Prostate gland (tissue), 2 donors: ENCODE measurements around the gene ANXA9. TPM values are rescaled to one million over a fixed set of nuclear protein-coding genes. Genes with fewer than 3 reads are reported as not detected.

Experiments
- DNase-seq: peaks from one replicate; pipeline ENCODE4 v3.0.0-alpha.2; 2019; ENCODE audit warnings: low spot score
- H3K27ac ChIP-seq, 2 donors: fragments of 200-600 bp; sonication (generic); 2 replicates each; pipeline ENCODE4 v1.5.1; 2017 to 2019
- H3K27me3 ChIP-seq: fragments of 200-600 bp; sonication (generic); replicated peaks from 2 replicates; pipeline ENCODE4 v1.5.1; 2019; ENCODE audit not compliant: insufficient read depth
- H3K36me3 ChIP-seq, 2 donors: fragments of 200-600 bp; sonication (generic); 1 replicate in 1 of 2; 2 replicates in 1 of 2; pipeline versions ENCODE4 v1.5.1 to v1.8.1; 2017 to 2019
- H3K4me1 ChIP-seq: fragments of 200-600 bp; sonication (generic); replicated peaks from 2 replicates; pipeline ENCODE4 v1.5.1; 2019
- H3K4me3 ChIP-seq, 2 donors: fragments of 200-600 bp; sonication (generic); 2 replicates each; pipeline ENCODE4 v1.5.1; 2017 to 2019
- H3K9me3 ChIP-seq: fragments of 200-600 bp; sonication (generic); 2 replicates; pipeline ENCODE4 v1.5.1; 2017
- POLR2A ChIP-seq: fragments of 450-650 bp; IDR thresholded peaks from one replicate; pipeline ENCODE4 v1.6.1; 2016; ENCODE audit warnings: antibody characterized with exemption, mild to moderate bottlenecking
- POLR2AphosphoS5 ChIP-seq: sonication (generic); formaldehyde crosslinking; IDR thresholded peaks from one replicate; pipeline ENCODE4 v1.6.1; 2017; ENCODE audit warnings: antibody characterized with exemption
- WGBS: methylation state at CpG from one replicate; pipeline ENCODE4 v1.1.5; 2018; 5-methylcytosine and 5-hydroxymethylcytosine counted together
- intact Hi-C: fragments of 100-400 bp; cut with DNase I; formaldehyde crosslinking; loops from one replicate; pipeline ENCODE4 v1.14.2; 2022
- small RNA-seq, 2 donors: library from RNA; depleted of rRNA; stranded (forward); fragments of <200 nt; gene quantifications; one replicate each; pipeline ENCODE3, GENCODE V24; 2016
- total RNA-seq, 2 donors: library from RNA; depleted of rRNA; stranded (reverse); fragments of >200 nt; gene quantifications; one replicate each; pipeline ENCODE4 v1.1.0, GENCODE V29; 2016
- TF ChIP-seq, protein P1 (sequence below), 4 experiments: fragments of 200-600 bp in 2 of 4; fragments of 450-650 bp in 2 of 4; sonication (generic) in 2 of 4; IDR thresholded peaks; 1 replicate in 3 of 4; 2 replicates in 1 of 4; pipeline ENCODE4 v1.5.1; 2016 to 2019; ENCODE audit warnings: antibody characterized with exemption in 4 of 4, mild to moderate bottlenecking in 2 of 4, moderate library complexity in 2 of 4

ANXA9 gene
- total RNA-seq, 2 donors from 2014 or later = 1.1 to 3.4 TPM

DNA sequence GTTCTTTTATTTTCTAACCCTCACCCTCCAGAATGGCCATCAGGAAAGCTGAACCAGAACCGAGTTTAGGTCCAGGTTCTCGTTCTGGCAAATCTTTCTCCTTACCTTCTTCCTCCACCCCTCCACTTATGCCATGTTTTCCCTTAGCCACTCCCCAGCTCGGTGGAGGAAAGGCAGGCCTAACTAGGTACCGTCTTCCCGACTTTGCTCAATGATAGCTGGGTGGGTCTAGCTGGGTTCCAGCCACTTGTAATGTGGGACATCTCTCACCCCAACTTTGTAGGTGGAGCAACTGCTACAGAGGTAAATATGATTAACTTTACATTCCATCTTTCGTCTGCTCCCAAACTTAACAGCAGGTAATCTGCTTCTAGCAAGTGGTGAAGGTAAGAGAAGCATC, 54.9 kb downstream of the ANXA9 start:
- TF ChIP-seq POLR2A (no peak), POLR2AphosphoS5 (no peak)
- TF ChIP-seq, protein P1, sequence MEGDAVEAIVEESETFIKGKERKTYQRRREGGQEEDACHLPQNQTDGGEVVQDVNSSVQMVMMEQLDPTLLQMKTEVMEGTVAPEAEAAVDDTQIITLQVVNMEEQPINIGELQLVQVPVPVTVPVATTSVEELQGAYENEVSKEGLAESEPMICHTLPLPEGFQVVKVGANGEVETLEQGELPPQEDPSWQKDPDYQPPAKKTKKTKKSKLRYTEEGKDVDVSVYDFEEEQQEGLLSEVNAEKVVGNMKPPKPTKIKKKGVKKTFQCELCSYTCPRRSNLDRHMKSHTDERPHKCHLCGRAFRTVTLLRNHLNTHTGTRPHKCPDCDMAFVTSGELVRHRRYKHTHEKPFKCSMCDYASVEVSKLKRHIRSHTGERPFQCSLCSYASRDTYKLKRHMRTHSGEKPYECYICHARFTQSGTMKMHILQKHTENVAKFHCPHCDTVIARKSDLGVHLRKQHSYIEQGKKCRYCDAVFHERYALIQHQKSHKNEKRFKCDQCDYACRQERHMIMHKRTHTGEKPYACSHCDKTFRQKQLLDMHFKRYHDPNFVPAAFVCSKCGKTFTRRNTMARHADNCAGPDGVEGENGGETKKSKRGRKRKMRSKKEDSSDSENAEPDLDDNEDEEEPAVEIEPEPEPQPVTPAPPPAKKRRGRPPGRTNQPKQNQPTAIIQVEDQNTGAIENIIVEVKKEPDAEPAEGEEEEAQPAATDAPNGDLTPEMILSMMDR (IDR thresholded peaks at IDR 0.05) = no peak
- WGBS = 65% methylated on average over 6 of the region's 6 CpGs
- Histone ChIP-seq H3K27me3 (no peaks in the 10 kb centered on the region), H3K27ac (peak overlapping the region in 1 of 2 donors; percentile 43), H3K9me3 (no peaks in the 10 kb centered on the region), H3K4me3 (peak overlapping the region in 1 of 2 donors; percentile 20), H3K36me3 (no peaks in the 10 kb centered on the region), H3K4me1 (no peaks in the 10 kb centered on the region)
- DNase-seq = no peak
- intact Hi-C loops = no loop called here

DNA sequence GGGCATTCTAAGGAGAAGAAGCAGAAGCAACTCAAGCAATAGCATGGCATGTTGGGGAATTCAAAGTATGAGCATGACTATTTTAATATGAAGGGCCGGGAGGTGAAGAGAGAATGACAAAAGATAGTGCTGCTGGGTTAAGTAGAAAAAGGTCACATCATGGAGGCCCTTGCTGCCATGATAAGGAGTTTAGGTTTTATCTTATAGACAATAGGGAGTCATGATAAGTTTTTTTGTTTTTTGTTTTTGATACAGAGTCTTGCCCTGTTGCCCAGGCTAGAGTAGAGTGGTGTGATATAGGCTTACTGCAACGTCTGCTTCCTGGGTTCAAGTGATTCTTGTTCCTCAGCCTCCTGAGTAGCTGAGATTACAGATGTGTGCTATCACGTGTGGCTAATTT, 57.4 kb downstream of the ANXA9 start:
- WGBS = 97% methylated on average over 3 of the region's 3 CpGs
- intact Hi-C loops = no loop called here
- H3K4me1 ChIP-seq = no peaks in the 10 kb centered on the region
- H3K9me3 ChIP-seq = no peaks in the 10 kb centered on the region
- no peak for TF ChIP-seq POLR2AphosphoS5
- TF ChIP-seq, protein P1 (IDR thresholded peaks at IDR 0.05) = no peak
- TF ChIP-seq POLR2A = no peak
- H3K36me3 ChIP-seq = no peaks in the 10 kb centered on the region
- H3K27ac ChIP-seq = no peak overlapping the region
- no peak for DNase-seq
- no peak overlapping the region for H3K4me3 ChIP-seq
- H3K27me3 ChIP-seq = no peaks in the 10 kb centered on the region

DNA sequence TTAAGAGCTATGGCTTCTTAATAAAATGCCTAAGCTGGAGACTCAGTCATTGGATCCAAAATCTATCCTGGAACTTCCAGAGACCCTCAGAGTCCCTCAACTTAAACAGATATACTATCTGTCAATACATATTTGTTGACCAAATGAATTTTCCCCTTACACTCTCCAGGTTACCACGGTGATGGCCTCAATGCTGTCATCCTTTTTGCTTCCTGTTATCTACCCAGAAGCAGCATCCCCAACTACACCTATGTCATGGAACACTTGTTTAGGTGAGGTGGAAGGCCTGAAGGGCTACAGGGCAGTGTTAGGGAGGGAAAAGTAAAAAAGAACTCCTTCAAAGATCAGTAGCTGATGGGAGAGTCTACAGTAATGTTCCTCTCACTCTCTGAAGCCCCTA, 61.1 kb downstream of the ANXA9 start:
- Histone ChIP-seq H3K4me3 (no peak overlapping the region), H3K27ac (no peak overlapping the region), H3K4me1 (no peaks in the 10 kb centered on the region), H3K27me3 (no peaks in the 10 kb centered on the region), H3K36me3 (no peaks in the 10 kb centered on the region), H3K9me3 (no peaks in the 10 kb centered on the region)
- TF ChIP-seq POLR2AphosphoS5 = no peak
- TF ChIP-seq, protein P1 (IDR thresholded peaks at IDR 0.05) = no peak
- no peak for TF ChIP-seq POLR2A
- WGBS = 97% methylated on average over 1 of the region's 1 CpG
- intact Hi-C loops = no loop called here
- DNase-seq = no peak

Small RNAs within 50 kb of the gene (small RNA-seq; reads per million reads assigned to genes)
- gene RNU6-884P = 0 reads per million in 2 donors

Other genes starting within 250 kb of the ANXA9 start
- 10 to 100 TPM; 11.3 to 24.6 TPM for gene CTSS, start 216.5 kb upstream of the ANXA9 start, total RNA-seq
- 10 to 100 TPM in 1 of 2 donors, 1 to 10 TPM in 1; 6.6 to 30.4 TPM for gene CTSK, start 174.0 kb upstream of the ANXA9 start, total RNA-seq
- 10 to 100 TPM; 31.3 to 54.6 TPM for gene ARNT, start 105.7 kb upstream of the ANXA9 start, total RNA-seq
- gene CTXND2, start 95.2 kb upstream of the ANXA9 start, total RNA-seq = 1 to 10 TPM in 1 of 2 donors, not detected in 1; 1.4 TPM
- gene SETDB1, start 55.9 kb upstream of the ANXA9 start, total RNA-seq = 10 to 100 TPM; 26.3 to 63.8 TPM
- 100 to 1,000 TPM; 117 to 141 TPM for gene CERS2, start 7.5 kb upstream of the ANXA9 start, total RNA-seq
- 10 to 100 TPM; 26.8 to 65.4 TPM for gene MINDY1, start 24.6 kb downstream of the ANXA9 start, total RNA-seq
- gene PRUNE1, start 26.2 kb downstream of the ANXA9 start, total RNA-seq = 10 to 100 TPM; 29.2 to 37.5 TPM
- 10 to 100 TPM; 13.2 to 14.8 TPM for gene BNIPL, start 54.3 kb downstream of the ANXA9 start, total RNA-seq
- 10 to 100 TPM; 17.3 to 17.7 TPM for gene C1orf56, start 65.5 kb downstream of the ANXA9 start, total RNA-seq
- gene CDC42SE1, start 77.3 kb downstream of the ANXA9 start, total RNA-seq = 10 to 100 TPM; 66.6 to 67.4 TPM
- 1 to 10 TPM in 1 of 2 donors, under 1 TPM in 1; 0.64 to 1.9 TPM for gene MLLT11, start 78.1 kb downstream of the ANXA9 start, total RNA-seq
- gene GABPB2, start 88.5 kb downstream of the ANXA9 start, total RNA-seq = 10 to 100 TPM; 14.7 to 23.5 TPM
- gene SEMA6C, start 164.3 kb downstream of the ANXA9 start, total RNA-seq = 100 to 1,000 TPM in 1 of 2 donors, 1 to 10 TPM in 1; 4.1 to 173 TPM
- 1 to 10 TPM; 1.5 to 2.1 TPM for gene TNFAIP8L2, start 174.4 kb downstream of the ANXA9 start, total RNA-seq
- 10 to 100 TPM in 1 of 2 donors, 1 to 10 TPM in 1; 7.3 to 19.3 TPM for gene LYSMD1, start 183.6 kb downstream of the ANXA9 start, total RNA-seq
- gene SCNM1, start 183.9 kb downstream of the ANXA9 start, total RNA-seq = 10 to 100 TPM; 25.1 to 39.5 TPM
- gene TMOD4, start 193.7 kb downstream of the ANXA9 start, total RNA-seq = 1 to 10 TPM in 1 of 2 donors, not detected in 1; 1.7 TPM
- gene VPS72, start 207.9 kb downstream of the ANXA9 start, total RNA-seq = 10 to 100 TPM; 49.4 to 52.7 TPM
- 10 to 100 TPM; 40.2 to 96.7 TPM for gene PIP5K1A, start 216.3 kb downstream of the ANXA9 start, total RNA-seq